Measurements from ENCODE around the gene RWDD1.
"Not testable (repeated sequence)": the region's sequence is repeated elsewhere in the genome, so short reads cannot be mapped to it uniquely, and the experiment has no call there.

Gene RWDD1

DNA sequence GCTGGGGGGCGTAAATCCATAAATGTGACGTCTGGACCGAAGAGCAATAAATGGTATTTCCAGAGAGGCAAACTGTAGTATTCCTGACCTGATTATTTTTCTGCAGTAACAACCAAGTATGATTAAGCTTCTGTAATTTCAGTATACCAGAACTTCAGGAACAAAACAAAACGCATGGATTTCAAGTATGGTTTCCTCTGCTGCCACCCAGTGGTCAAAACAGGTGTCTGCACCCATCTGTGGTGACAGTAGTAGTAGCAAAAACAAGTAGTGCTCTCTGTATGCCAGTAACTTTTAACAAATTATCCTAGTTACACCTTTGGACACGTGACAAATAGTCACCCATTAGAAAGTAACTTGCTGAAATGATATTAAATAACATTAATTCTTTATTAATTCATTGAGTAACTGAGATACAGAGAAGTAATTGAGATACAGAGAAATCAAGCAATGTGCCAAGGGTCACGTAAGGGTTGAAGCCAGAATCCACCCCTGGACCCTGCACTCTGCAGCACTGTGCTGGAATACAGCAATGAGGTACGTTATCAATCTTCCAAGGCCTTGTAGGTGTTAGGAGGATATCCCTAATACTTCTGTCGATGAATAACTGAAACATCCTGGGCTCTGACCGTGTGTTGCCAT lies 9.8 kb upstream of the RWDD1 start:
- DNase-seq (ENCODE audit: low spot score), result peak; percentile 79

DNA sequence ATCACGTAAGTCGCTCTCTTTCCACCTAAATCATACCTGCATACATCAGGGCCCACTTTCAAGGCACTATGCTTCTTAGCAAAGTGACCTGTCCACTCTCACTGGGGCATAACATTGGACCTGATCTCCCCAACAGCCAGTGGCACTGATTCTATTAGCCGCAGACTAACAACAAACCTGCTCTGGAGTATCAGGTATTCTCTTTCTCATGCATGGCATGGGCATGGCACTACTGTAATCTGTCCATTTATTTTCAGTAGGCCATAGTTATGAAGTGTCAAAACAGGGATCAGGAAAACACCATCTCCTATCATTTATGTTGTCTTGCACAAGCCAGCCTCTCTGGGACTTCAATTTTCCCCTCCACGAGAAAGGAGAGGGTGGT lies 9.3 kb upstream of the RWDD1 start:
- DNase-seq (ENCODE audit: low spot score), result no peak

DNA sequence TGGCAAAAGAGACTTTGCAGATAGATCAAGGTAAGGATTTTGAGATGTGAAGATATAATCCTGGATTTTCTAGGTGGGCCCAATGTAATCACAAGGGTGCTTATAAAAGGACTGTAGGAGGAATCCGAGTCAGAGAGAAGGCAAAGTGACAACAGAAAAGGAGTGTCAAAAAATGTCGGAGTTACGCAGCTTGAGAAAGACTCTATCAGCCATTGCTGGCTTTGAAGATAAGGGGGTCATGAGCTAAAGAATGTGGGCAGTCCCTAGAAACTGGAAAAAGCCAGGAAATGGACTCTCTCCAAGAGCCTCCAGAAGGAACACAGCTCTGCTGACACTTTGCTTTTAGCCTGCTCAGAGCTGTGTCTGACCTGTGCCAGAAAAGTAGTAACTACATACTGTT lies 8.7 kb upstream of the RWDD1 start:
- no peak for DNase-seq (ENCODE audit: low spot score)

DNA sequence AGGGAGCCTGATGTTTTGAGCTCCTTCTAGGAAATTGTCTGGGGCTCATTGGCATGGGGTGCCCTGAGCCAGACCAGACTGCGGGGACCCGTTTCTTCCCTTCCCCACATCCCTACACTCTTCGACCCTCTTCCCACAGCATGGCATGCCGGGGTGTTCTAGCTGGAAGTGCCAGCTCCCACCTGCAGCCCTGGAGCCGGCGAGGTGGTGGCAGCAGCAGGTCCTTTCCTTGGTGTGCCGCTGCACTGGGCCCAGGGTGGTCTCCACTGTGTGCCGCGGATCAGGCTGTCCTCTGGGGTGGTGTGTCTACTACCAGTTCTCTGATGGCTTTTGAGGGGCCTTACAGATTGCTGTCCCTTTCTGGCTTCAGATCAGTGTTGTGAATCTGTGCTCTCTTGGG lies 7.5 kb upstream of the RWDD1 start:
- DNase-seq (ENCODE audit: low spot score), result no peak

DNA sequence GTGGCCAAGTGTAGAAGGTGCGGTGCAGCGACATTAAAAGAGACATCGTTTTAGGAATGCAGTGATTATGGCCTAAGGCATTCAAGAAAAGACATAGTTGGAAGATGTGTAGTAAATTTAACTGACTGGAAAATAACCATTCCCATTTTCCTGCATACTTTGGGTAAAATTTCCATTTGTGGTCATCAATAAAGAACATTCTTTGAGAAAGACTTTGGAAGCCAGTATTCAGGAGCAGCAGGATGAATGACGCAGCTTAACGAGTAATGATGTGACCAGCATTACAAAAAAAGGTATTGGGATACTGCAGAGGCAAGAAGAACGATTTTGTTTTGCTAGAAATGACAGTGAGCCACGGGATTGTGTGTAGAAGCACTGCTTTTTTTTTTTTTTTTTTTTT lies 7.0 kb upstream of the RWDD1 start:
- DNase-seq (ENCODE audit: low spot score), result no peak

DNA sequence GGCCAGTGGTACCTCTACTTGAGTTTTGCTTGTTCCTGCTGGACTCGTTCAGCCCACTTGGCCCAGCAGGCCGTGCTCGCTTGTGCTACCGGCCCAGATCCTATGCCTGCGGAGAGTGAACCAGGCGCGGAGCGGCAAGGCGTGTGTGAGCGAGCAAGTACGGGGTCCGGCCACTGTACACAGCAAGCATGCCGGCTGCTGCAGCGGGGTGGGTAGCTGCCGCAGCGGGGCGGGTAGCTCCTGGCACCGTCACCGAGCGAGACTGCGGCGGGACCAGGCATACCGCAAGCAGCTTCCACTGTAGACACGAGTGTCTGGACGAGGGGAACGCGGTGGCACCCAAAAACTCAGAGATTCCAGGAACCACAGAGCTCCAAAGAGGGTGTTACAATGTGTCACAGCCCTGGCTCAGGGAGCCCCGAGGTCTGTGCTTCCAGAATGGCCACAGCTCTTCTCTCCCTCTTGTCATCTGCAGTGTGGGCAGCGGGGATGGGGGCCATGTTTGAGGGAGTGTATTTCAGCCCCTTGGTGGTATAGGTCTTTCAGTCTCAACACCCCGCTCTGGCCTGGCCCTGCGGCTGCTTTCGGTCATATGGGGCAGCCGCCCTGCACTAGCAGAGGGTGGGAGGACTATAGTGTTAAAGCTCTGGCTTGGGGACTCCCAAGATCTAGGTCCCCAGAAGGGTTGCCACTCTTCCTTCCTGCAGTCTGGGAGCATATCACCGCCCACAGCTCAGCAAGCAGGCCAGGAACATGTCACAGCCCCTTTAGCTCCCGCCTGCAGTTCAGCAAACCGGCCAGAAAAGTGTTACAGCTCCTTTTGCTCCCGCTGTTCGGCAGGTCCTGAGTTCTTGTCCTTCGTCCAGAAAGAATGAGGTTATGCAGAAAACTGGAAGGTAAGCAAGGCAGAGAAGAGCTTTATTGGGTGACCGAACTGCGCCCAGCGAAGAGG lies 6.1 kb upstream of the RWDD1 start:
- DNase-seq (ENCODE audit: low spot score), result no peak

DNA sequence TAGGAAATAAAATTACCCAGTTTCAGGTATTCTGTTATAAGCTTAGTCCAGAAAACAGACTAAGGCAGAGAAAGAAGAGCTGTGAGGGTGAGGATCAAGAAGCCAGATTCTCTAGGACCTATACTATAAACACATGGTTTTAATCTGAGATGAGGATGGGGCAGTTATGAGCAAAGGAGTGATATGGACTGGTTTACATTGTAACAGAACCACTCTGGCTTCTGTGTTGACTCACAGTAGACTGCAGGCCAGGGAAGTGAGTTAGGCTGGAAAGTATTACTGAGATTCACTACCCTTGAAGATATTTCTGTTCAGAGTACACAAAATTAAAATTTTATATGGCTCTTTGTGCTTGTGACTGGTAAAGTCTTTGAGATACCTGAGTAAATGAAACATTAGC lies 3.2 kb upstream of the RWDD1 start:
- DNase-seq (ENCODE audit: low spot score), result no peak

DNA sequence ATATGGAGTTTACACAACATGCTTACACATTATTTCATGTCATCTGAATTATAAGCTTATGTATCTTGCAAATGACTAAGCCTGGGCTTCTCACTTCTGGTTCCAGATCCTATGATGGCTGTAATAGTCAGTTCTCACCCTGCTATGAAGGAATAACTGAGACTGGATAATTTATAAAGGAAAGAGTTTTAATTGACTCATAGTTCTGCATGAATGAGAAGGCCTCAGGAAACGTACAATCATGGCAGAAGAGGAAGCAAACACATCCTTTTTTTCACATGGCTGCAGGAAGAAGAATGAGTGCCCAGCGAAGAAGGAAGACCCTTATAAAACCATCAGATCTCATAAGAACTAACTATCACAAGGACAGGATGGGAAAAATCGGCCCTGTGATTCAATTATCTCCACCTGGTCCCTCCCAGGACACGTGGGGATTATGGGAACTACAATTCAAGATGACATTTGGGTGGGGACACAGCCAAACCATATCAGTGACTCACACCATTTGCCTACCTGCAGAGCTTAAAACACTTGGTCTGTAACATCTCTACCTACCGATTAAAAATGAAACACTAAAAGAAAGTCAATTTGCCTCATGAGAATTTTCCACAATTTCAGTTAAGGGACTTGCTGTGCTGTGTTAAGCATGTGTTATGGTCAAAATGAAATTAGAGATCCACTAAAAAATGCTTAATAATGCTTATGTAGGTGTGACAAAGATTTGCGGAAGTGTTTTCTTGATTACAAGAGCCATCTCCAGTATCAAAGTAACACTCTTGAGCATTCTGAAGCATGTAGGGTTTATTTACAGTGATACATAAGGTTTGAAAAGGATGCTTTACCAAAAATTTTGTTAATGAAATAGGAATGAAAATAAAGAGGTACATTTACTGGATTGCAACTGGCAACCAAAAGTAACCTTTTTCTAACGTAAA lies 2.2 kb upstream of the RWDD1 start:
- DNase-seq (ENCODE audit: low spot score), result no peak

DNA sequence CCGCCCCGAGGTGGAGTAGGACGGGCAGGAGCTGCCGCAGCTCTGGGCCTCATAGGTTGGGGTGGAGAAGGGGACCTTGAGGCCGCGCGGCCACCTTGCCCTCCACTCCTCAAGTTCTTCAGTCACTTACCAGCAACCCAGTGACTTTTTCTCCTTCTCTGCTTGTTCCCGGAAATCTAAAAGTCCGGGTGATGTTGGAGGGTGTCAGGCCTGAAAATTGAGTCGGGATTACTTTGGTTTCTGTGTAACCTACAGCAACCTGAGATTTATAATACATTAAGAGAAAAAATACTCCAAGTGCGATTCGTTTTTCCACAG lies 338 bp downstream of the RWDD1 start:
- DNase-seq (ENCODE audit: low spot score), result no peak

DNA sequence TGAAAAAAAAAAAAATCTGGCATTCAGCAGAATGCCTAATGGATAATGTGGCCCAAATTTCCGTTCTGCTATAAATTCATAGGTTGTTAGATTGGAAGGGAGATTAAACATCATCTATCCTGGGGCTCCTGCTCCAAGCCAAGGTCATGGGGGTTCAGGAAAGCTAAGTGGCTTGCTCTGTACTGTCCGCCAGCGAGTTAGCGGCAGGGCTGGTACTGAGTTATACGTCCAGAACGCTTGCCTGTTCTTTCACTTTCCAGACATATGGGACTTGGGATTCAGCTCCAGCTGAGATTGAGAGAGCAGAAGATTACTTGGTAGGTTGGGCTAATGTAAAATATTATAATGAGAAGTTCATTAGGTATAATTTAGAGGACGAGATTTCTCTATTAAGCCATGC lies 858 bp downstream of the RWDD1 start:
- DNase-seq (ENCODE audit: low spot score), result no peak

DNA sequence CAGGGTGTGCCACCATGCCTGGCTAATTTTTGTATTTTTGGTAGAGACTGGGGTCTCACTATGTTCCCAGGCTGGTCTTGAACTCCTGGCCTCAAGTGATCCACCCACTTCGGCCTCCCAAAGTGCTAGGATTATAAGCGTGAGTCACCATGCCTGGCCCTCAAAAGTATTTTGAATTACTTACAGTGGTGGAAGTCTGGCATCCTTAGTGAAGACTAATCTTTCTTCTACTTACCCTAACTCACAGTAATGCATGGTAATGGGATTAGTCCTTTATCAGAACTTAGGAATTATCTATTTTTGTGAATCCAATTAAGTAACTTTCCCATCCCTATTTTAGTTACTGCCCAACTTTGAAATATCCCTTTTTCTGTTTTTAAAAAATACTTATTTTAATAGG lies 3.9 kb downstream of the RWDD1 start:
- no peak for DNase-seq (ENCODE audit: low spot score)

DNA sequence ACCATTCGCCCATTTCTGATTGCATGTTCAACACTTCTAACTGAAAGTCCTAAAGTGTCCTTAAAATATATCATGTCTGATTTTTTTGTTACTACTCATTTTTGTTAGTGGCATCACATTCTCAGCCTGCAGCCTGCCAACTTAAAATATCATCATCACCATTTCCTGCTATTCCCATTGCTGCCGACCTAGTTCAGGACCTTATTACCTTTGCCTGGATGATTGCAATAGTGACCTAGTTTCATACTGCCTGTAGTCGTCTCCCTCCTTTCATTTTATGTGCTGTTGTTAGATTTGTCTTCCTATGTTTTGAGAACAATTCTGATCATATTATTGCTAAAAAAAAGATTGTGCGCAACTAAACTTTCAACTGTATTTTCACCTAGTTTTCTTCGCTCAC lies 6.2 kb downstream of the RWDD1 start:
- no peak for DNase-seq (ENCODE audit: low spot score)

DNA sequence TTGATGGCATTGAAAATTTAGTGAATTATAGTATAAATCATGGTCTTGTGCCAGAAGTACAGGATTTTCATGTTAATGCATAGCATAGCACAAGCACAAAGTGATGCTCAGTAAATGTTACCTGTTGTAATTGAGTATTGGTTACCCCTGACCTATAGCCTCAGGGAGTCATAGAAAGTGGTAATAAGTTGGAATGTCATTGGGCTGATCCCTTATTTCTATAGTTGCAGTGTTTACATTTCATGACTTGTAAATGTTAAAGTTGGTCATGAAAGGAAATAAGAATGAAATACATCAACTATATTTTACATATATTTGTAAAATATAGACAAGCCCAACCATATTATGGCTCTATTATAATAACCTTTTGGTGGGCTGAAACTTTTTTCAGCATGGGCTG lies 7.0 kb downstream of the RWDD1 start:
- no peak for DNase-seq (ENCODE audit: low spot score)

DNA sequence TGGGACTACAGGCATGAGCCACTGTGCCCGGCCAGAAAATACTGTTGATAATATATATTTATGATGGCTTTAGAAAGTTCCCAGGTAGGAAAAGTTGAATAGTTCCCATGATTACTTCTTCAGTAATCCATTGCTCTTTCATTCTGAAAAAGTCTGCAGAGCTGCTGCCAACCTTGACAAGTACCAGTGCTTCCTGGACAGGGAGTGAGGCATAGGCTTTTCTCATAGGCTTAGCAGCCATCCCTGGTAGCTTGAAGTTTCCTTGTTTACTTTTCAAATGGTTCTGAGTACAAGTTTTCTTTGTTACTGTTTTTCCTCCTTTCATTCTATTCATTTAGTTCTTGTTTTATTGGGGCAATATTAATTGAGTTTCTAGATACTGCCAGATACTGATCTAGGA lies 7.8 kb downstream of the RWDD1 start:
- DNase-seq (ENCODE audit: low spot score), result no peak

DNA sequence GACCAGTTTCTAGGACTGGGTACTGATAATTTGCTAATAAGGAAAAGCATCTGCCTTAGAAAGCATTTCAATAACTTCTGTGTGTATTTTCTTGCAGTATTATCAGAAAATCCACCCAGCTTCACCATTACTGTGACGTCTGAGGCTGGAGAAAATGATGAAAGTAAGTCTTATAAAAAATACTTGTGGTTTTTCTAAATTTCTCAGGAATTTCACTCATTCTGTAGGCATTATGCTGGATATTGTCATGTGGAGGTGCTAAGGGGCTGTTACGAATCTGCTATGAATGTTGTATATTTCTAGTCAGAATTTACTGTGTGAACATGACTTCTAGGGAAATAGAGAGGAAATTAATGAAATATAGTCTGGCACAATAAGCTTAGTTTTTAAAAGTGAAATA lies 8.9 kb downstream of the RWDD1 start:
- DNase-seq (ENCODE audit: low spot score), result no peak

DNA sequence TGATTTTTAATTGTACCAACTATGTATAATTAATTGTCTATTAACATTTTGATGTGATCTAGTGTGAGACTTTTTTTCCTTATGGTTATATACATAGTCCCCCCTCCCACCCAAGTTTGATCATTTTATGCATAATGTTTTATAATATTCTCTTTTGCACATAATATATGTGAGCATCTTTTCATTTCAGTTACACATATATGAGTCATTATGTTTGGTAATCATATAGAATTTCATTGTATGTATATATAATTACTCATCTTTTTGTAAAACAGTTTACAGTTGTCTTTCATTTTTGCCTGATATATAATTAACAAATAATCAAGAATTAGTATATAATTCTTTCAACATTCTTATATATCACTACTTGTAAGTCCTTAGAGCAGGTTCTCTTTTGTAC lies 15.0 kb downstream of the RWDD1 start:
- no peak for DNase-seq (ENCODE audit: low spot score)

DNA sequence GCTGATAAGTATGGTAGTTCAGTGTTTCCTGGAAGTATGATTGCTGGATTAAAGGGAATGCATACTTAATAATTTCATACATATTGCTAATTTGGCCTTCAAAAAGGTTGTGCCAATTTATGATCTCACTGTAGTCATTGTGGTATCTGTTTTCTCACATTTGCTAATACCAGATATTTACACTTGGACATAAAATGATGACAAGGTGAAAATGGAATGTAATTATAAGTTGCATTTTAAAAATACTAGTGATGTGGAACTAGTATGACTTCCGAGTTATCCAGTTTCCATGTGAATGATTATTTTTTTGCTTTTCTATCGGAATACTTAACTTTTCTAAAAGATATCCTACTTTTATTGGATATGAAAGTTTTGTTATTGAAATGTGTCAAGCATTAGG lies 15.4 kb downstream of the RWDD1 start:
- DNase-seq (ENCODE audit: low spot score), result no peak

DNA sequence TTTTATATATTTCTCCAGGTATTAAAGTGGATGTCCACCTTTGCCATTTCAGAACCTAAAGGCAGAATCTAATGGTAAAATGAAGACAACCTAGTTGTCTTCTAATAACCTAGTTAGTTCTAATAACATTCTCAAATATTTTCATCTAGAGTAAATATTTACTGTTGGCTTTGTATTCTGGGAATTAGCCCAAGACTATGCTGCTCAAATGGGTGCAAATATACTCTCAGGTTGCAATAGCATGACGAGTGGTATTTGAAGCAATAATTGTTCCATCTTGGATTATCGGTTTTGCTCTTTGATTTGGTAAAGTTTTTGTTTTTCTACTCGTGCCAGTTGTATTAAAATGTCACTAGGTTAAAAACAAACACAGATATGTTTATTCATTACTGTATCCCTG lies 23.9 kb downstream of the RWDD1 start:
- DNase-seq (ENCODE audit: low spot score), result no peak

DNA sequence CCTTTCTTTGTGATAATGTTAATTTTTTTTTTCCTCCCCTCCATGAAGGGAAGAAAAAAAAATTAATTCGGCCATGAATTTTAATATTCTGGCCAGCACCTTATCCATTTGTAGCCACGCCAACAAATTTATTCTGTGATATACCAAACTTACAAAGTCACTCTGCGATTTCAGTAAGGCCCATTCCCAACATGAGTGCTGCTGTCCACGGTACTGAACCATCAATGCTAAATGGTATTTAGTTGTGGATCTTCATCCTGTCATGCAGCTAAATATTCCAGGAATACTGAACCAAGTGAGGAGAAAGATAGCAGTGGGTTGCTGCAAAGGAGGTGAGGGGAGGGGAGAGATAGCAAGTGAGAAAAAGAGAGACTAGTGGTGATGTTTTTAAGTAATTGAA lies 25.5 kb downstream of the RWDD1 start:
- DNase-seq (ENCODE audit: low spot score), result no peak

DNA sequence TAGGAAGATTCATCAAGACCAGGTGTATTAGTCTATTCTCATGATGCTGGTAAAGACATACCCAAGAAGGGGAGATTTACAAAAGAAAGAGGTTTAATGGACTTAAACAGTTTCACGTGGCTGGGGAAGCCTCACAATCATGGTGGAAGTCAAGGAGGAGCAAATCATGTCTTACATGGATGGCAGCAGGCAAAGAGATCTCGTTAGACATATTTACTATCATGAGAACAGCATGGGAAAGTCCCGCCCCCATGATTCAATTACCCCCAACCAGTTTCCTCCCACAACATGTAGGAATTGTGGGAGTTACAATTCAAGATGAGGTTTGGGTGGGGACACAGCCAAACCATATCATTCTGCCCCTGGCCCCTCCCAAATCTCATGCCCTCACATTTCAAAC lies 32.6 kb downstream of the RWDD1 start:
- not testable (repeated sequence) for DNase-seq (ENCODE audit: low spot score)

DNA sequence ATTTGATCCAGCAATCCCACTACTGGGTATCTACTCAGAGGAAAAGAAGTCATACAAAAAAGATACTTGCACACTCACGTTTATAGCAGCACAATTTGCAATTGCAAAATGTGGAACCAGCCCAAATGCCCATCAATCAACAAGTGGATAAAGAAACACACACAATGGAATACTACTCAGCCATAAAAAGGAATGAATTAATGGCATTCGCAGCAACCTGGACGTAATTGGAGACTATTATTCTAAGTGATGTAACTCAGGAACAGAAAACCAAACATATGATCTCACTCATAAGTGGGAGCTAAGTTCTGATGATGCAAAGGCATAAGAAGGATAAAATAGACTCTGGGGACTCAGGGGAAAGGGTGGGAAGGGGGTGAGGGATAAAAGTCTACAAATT lies 33.6 kb downstream of the RWDD1 start:
- DNase-seq (ENCODE audit: low spot score), result not testable (repeated sequence)

DNA sequence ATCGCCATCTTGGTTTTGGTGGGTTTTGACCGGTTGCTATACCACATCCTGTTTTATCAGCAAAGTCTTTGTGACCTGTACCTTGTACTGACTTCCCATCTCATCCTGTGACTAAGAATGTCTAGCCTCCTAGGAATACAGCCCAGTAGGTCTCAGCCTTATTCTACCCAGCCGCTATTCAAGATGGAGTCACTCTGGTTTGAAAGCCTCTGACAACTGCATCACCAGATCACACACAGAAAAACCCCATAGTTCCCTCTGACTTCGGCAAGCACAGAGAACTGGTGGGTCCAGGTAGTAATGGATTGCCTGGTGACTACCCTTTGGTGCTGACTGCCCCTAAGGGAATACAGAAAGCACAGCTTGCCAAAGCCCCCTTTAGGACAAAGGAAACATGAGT lies 34.6 kb downstream of the RWDD1 start:
- no peak for DNase-seq (ENCODE audit: low spot score)

DNA sequence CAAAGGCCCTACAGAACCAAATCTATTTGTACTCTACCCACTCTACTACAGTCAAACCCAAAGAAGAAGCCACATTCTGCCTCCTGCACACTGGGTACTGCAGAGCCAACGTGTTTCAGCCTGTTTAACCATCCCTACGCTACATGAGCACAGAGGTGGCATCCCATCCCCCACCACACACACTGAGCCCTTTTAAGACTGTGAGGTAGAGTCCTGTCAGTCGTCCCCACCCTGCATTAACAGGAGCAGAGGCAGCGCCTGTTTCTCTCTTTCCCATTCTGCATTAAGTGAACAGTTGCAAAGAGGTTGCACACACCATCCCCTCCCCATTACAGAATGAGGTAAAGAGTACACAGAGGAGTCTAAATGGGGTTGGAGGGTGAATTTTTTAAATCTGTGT lies 39.8 kb downstream of the RWDD1 start:
- DNase-seq (ENCODE audit: low spot score), result no peak
